HEK293T (cell line): ENCODE data around the gene TRIP13.
"Not testable (repeated sequence)": the region's sequence is repeated elsewhere in the genome, so short reads cannot be mapped to it uniquely, and the experiment has no call there.

ENCODE experiments used
- CTCF ChIA-PET: fragments of 350-600 bp; formaldehyde crosslinking; extraction: SDS; loops from one replicate; lab custom pipeline; 2021; ENCODE audit warnings: antibody characterized with exemption, inconsistent platforms; lab: Yijun Ruan, JAX
- POLR2A ChIA-PET: fragments of 350-600 bp; formaldehyde crosslinking; extraction: SDS; loops from one replicate; lab custom pipeline; 2020; ENCODE audit warnings: antibody characterized with exemption, inconsistent platforms; lab: Yijun Ruan, JAX
- DNase-seq: peaks from one replicate; pipeline ENCODE4 v3.0.0; 2012; ENCODE audit warnings: mixed read lengths; ENCODE audit errors: extremely low spot score
- ARNT ChIP-seq: fragments of 450-650 bp; IDR thresholded peaks from 2 replicates; pipeline ENCODE4 v1.6.1; 2017; ENCODE audit warnings: mild to moderate bottlenecking
- BHLHE40 ChIP-seq: fragments of 450-650 bp; IDR thresholded peaks from 2 replicates; pipeline ENCODE4 v1.6.1; 2016; ENCODE audit warnings: mild to moderate bottlenecking, moderate library complexity, borderline replicate concordance
- CTBP1 ChIP-seq: fragments of 450-650 bp; IDR thresholded peaks from 2 replicates; pipeline ENCODE4 v1.6.1; 2016; ENCODE audit warnings: borderline replicate concordance
- ELF4 ChIP-seq: fragments of 450-650 bp; IDR thresholded peaks from 2 replicates; pipeline ENCODE4 v1.6.1; 2017; ENCODE audit warnings: antibody characterized with exemption
- FOXA1 ChIP-seq: fragments of 450-650 bp; IDR thresholded peaks from 2 replicates; pipeline ENCODE4 v1.6.1; 2016; ENCODE audit warnings: mild to moderate bottlenecking
- FOXK2 ChIP-seq: fragments of 450-650 bp; IDR thresholded peaks from 2 replicates; pipeline ENCODE4 v1.6.1; 2016; ENCODE audit warnings: mild to moderate bottlenecking
- FOXM1 ChIP-seq: fragments of 450-650 bp; IDR thresholded peaks from 2 replicates; pipeline ENCODE4 v1.6.1; 2017; ENCODE audit warnings: mild to moderate bottlenecking, borderline replicate concordance
- HDGF ChIP-seq: fragments of 450-650 bp; IDR thresholded peaks from 2 replicates; pipeline ENCODE4 v1.6.1; 2017; ENCODE audit warnings: antibody characterized with exemption, borderline replicate concordance
- L3MBTL2 ChIP-seq: fragments of 450-650 bp; conservative IDR thresholded peaks from 2 replicates; pipeline ENCODE4 v1.6.1; 2016; ENCODE audit warnings: mild to moderate bottlenecking
- LEF1 ChIP-seq: fragments of 450-650 bp; IDR thresholded peaks from 2 replicates; pipeline ENCODE4 v1.6.1; 2017; ENCODE audit warnings: mild to moderate bottlenecking, borderline replicate concordance
- NFRKB ChIP-seq: fragments of 450-650 bp; IDR thresholded peaks from 2 replicates; pipeline ENCODE4 v1.6.1; 2016; ENCODE audit warnings: mild to moderate bottlenecking, moderate library complexity
- PKNOX1 ChIP-seq: fragments of 450-650 bp; IDR thresholded peaks from 2 replicates; pipeline ENCODE4 v1.6.1; 2016
- SP1 ChIP-seq: fragments of 450-650 bp; IDR thresholded peaks from 2 replicates; pipeline ENCODE4 v1.6.1; 2017
- SUZ12 ChIP-seq: fragments of 450-650 bp; IDR thresholded peaks from 2 replicates; pipeline ENCODE4 v1.6.1; 2016; ENCODE audit warnings: mild to moderate bottlenecking
- TARDBP ChIP-seq: fragments of 450-650 bp; IDR thresholded peaks from 2 replicates; pipeline ENCODE4 v1.6.1; 2016
- ZNF384 ChIP-seq: fragments of 450-650 bp; IDR thresholded peaks from 2 replicates; pipeline ENCODE4 v1.6.1; 2016

TRIP13 gene

GRCh38 chr5:932151-932627 lies 39.5 kb downstream of the TRIP13 start:
- POLR2A ChIA-PET = no interaction called here
- no peak for TF ChIP-seq SP1
- no peak for TF ChIP-seq LEF1
- no peak for TF ChIP-seq TARDBP
- no peak for TF ChIP-seq CTBP1
- no peak for TF ChIP-seq ARNT
- no peak for TF ChIP-seq SUZ12
- no peak for TF ChIP-seq FOXK2
- no peak for TF ChIP-seq FOXM1
- no peak for TF ChIP-seq ELF4
- no peak for TF ChIP-seq FOXA1
- TF ChIP-seq BHLHE40 = no peak
- TF ChIP-seq HDGF = no peak
- TF ChIP-seq PKNOX1 = no peak
- no peak for TF ChIP-seq L3MBTL2
- TF ChIP-seq NFRKB = no peak
- TF ChIP-seq ZNF384 = no peak

GRCh38 chr5:932628-933250 lies 40.1 kb downstream of the TRIP13 start:
- no peak for TF ChIP-seq ELF4
- no peak for TF ChIP-seq SUZ12
- TF ChIP-seq BHLHE40 = no peak
- no peak for TF ChIP-seq CTBP1
- TF ChIP-seq HDGF = no peak
- TF ChIP-seq ZNF384 = no peak
- TF ChIP-seq FOXA1 = no peak
- TF ChIP-seq FOXK2 = no peak
- TF ChIP-seq L3MBTL2 = no peak
- no peak for DNase-seq
- ChIA-PET POLR2A (no interaction called here), CTCF (interaction anchor here (1.0 to 2.8 kb wide), 2 partner anchors 9 to 13 kb away, joined by 3 to 9 read pairs; no protein-coding TSS in a partner anchor)

More at GRCh38 chr5:932151-932627, 39.5 kb downstream of the TRIP13 start:
- CTCF ChIA-PET = interaction anchor here (0.9 to 2.8 kb wide), 3 partner anchors 8 to 242 kb away, joined by 3 to 9 read pairs (median 3); no protein-coding TSS in a partner anchor
- DNase-seq = no peak

DNA sequence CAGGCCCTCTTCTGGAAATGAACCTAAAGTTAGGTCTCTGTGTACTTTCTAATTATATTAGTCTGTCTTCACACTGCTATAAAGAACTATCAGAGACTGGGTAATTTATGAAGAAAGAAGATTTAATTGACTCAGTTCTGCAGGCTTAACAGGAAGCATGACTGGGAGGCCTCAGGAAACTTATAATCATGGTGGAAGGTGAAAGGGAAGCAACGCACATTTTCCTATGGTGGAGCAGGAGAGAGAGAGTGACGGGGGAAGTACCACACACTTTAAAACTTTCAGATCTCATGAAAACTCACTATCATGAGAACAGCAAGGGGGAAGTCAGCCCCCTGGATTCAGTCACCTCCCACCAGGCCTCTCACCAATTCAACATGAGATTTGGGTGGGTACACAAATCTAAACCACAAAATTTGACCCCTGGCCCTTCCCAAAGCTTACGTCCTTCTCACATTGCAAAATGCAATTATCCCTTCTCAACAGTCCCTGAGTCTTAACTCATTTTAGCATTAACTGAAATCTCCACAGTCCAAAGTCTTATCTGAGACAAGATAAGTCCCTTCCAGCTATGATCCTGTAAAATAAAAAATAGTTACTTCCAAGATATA lies 40.7 kb downstream of the TRIP13 start:
- ChIA-PET CTCF (interaction anchor here (0.7 to 2.8 kb wide), 2 partner anchors 10 to 241 kb away, joined by 5 to 9 read pairs; no protein-coding TSS in a partner anchor), POLR2A (no interaction called here)
- no peak for DNase-seq
- TF ChIP-seq FOXM1 = no peak
- TF ChIP-seq PKNOX1 = no peak
- TF ChIP-seq CTBP1 = no peak
- TF ChIP-seq SP1 = no peak
- TF ChIP-seq ELF4 = no peak
- TF ChIP-seq ARNT = no peak
- TF ChIP-seq FOXA1 = no peak
- TF ChIP-seq NFRKB = no peak
- TF ChIP-seq LEF1 = no peak
- TF ChIP-seq SUZ12 = no peak
- no peak for TF ChIP-seq L3MBTL2
- TF ChIP-seq TARDBP = no peak
- no peak for TF ChIP-seq HDGF

DNA sequence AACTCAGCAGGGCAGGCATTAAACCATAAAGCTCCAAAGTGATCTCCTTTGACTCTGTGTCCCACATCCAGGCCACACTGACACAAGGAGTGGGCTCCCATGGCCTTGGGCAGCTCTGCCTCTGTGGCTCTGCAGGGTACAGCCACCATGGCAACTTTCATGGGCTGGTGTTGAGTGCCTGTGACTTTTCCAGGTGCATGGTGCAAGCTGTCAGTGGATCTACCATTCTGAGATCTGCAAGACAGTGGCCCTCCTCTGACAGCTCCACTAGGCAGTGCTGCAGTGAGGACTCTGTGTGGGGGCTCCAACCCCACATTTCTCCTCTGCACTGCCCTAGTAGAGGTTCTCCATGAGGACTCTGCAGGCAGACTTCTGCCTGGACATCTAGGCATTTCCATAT lies 41.3 kb downstream of the TRIP13 start:
- CTCF ChIA-PET = interaction anchor here (0.7 to 2.8 kb wide), 3 partner anchors 10 to 240 kb away, joined by 3 to 9 read pairs (median 5); no protein-coding TSS in a partner anchor
- POLR2A ChIA-PET, DNase-seq: not testable (repeated sequence)

DNA sequence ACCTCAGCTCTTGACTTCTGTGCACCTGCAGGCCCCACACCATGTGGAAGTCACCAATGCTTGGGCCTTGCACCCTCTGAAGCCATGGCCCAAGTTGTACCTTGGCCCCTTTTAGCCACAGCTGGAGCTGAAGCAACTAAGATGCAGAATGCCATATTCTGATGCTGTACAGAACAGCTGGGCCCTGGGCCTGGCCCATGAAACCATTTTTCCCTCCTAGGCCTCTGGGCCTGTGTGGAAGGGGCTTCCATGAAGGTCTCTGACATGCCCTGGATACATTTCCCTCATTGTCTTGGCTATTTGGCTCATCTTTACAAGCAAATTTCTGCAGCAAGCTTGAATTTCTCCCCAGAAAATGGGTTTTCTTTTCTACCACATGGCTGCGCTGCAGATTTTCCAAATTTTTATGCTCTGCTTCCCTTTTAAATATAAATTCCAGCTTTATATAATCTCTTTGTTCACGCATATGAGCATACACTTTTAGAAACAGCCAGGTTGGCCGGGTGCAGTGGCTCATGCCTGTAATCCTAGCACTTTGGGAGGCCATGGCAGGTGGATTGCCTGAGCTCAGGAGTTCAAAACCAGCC lies 41.8 kb downstream of the TRIP13 start:
- CTCF ChIA-PET = interaction anchor here (0.8 to 2.8 kb wide), 2 partner anchors 11 kb away, joined by 3 to 9 read pairs; no protein-coding TSS in a partner anchor
- DNase-seq, POLR2A ChIA-PET: not testable (repeated sequence)

GRCh38 chr5:935510-936084 lies 42.9 kb downstream of the TRIP13 start:
- DNase-seq = no peak
- ChIA-PET POLR2A (no interaction called here), CTCF (no interaction called here)
- TF ChIP-seq BHLHE40 (no peak), CTBP1 (no peak), FOXA1 (no peak), SP1 (no peak), L3MBTL2 (no peak), LEF1 (no peak), FOXK2 (no peak), SUZ12 (no peak), ELF4 (no peak), HDGF (no peak), ARNT (no peak), PKNOX1 (no peak), FOXM1 (no peak), TARDBP (no peak), NFRKB (no peak), ZNF384 (no peak)
